Endothelial cell of umbilical vein (primary cell): ENCODE results near the gene KIAA0930. TPM values are rescaled to one million over a fixed set of nuclear protein-coding genes. Genes with fewer than 3 reads are reported as not detected.

Experiments
- BruUV-seq: library from RNA; stranded (reverse); fragments of 400-500 nt; replicated peaks from 2 replicates; lab custom pipeline; 2021; lab: Mats Ljungman, UMichigan
- CTCF ChIA-PET: fragments of 300-600, 350-600 bp; sonication (Branson Sonifier 250); formaldehyde crosslinking; loops from one replicate; lab custom pipeline; 2021; ENCODE audit warnings: antibody characterized with exemption, inconsistent platforms; lab: Charles Lee
- POLR2A ChIA-PET: fragments of 300-600, 350-600 bp; sonication (Branson Sonifier 250); formaldehyde crosslinking; loops from one replicate; lab custom pipeline; 2021; ENCODE audit warnings: antibody characterized with exemption, inconsistent platforms; lab: Charles Lee
- DNase-seq: peaks from one replicate; pipeline ENCODE4 v3.0.0-alpha.2; 2011; ENCODE audit warnings: low read depth, low spot score
- FAIRE-seq: peaks from 2 replicates; lab custom pipeline; 2011; peaks lifted over from hg19 to GRCh38; lab: Jason Lieb, UNC
- H2AFZ ChIP-seq: 2 replicates; pipeline ENCODE4 v1.6.0; 2012; ENCODE audit warnings: low read depth, low read length, control low read depth, inconsistent platforms
- H3K27ac ChIP-seq: 2 replicates; pipeline ENCODE4 v1.5.1; 2011; ENCODE audit warnings: low read depth, mild to moderate bottlenecking, control low read depth, low read length, moderate library complexity; ENCODE audit not compliant: insufficient read depth
- H3K27me3 ChIP-seq, 2 experiments: 2 replicates each; pipeline versions ENCODE4 v1.6.0 to v1.6.1; 2011; ENCODE audit warnings: low read length in 2 of 2, mixed read lengths in 1 of 2; ENCODE audit not compliant: control insufficient read depth in 2 of 2, insufficient read depth in 2 of 2
- H3K36me3 ChIP-seq, 2 experiments: 2 replicates in 1 of 2; 3 replicates in 1 of 2; pipeline ENCODE4 v1.5.1; 2011; ENCODE audit warnings: low read length in 2 of 2, mild to moderate bottlenecking in 1 of 2, moderate library complexity in 1 of 2; ENCODE audit not compliant: control insufficient read depth in 2 of 2, insufficient read depth in 2 of 2; ENCODE audit errors: extremely low read depth in 1 of 2
- H3K4me1 ChIP-seq: 3 replicates; pipeline ENCODE4 v1.5.1; 2011; ENCODE audit warnings: mild to moderate bottlenecking, low read length; ENCODE audit not compliant: control insufficient read depth, insufficient read depth; ENCODE audit errors: extremely low read depth
- H3K4me2 ChIP-seq: 2 replicates; pipeline ENCODE4 v1.6.1; 2011; ENCODE audit warnings: low read length, control low read depth, mixed read lengths; ENCODE audit not compliant: insufficient read depth
- H3K4me3 ChIP-seq, 3 experiments: fragments of 200-600 bp in 1 of 3; sonication (generic), shearing (Covaris generic) in 1 of 3; replicated peaks in 1 of 3; 2 replicates each; pipeline ENCODE4 v1.5.1; 2011 to 2016; ENCODE audit warnings: control low read depth in 3 of 3, low read length in 3 of 3, mild to moderate bottlenecking in 2 of 3, inconsistent platforms in 1 of 3, low read depth in 1 of 3, moderate library complexity in 1 of 3; ENCODE audit not compliant: insufficient read depth in 1 of 3
- H3K79me2 ChIP-seq: 2 replicates; pipeline ENCODE4 v1.6.0; 2012; ENCODE audit warnings: low read length, inconsistent platforms; ENCODE audit not compliant: control insufficient read depth, insufficient read depth
- H3K9ac ChIP-seq: replicated peaks from 2 replicates; pipeline ENCODE3; 2011; ENCODE audit warnings: low read length, control low read depth; ENCODE audit not compliant: insufficient read depth; ENCODE audit errors: extremely low read depth
- H3K9me1 ChIP-seq: replicated peaks from 3 replicates; pipeline ENCODE4 v1.6.0; 2011; ENCODE audit warnings: mild to moderate bottlenecking, low read length; ENCODE audit not compliant: control insufficient read depth, insufficient read depth; ENCODE audit errors: extremely low read depth
- H3K9me3 ChIP-seq: replicated peaks from 2 replicates; pipeline ENCODE4 v1.5.1; 2012; ENCODE audit warnings: low read length, inconsistent platforms; ENCODE audit not compliant: control insufficient read depth, insufficient read depth
- H4K20me1 ChIP-seq: replicated peaks from 2 replicates; pipeline ENCODE3; 2011; ENCODE audit warnings: mild to moderate bottlenecking, low read length; ENCODE audit not compliant: control insufficient read depth, insufficient read depth; ENCODE audit errors: extremely low read depth
- CTCF ChIP-seq, 2 donors: IDR thresholded peaks; 1 replicate in 1 of 2; 2 replicates in 1 of 2; pipeline ENCODE4 v1.5.1; 2011; ENCODE audit warnings: low read length in 2 of 2, mild to moderate bottlenecking in 2 of 2, moderate library complexity in 2 of 2, control low read depth in 1 of 2, inconsistent platforms in 1 of 2, low read depth in 1 of 2; ENCODE audit not compliant: insufficient read depth in 1 of 2; ENCODE audit errors: extremely low read depth in 1 of 2
- EZH2 ChIP-seq: IDR thresholded peaks from 2 replicates; pipeline ENCODE4 v1.6.1; 2012; ENCODE audit warnings: borderline replicate concordance, low read depth, mild to moderate bottlenecking, moderate library complexity, low read length, inconsistent platforms; ENCODE audit not compliant: severe bottlenecking
- FOS ChIP-seq: IDR thresholded peaks from 2 replicates; pipeline ENCODE4 v1.6.1; 2011; ENCODE audit warnings: mild to moderate bottlenecking, low read length, moderate library complexity, borderline replicate concordance; ENCODE audit not compliant: insufficient read depth
- GATA2 ChIP-seq: IDR thresholded peaks from 2 replicates; pipeline ENCODE4 v1.7.0; 2011; ENCODE audit warnings: low read depth, mild to moderate bottlenecking, moderate library complexity, mixed read lengths, low read length; ENCODE audit not compliant: insufficient read length, insufficient read depth
- JUN ChIP-seq: IDR thresholded peaks from 2 replicates; pipeline ENCODE4 v1.6.1; 2011; ENCODE audit warnings: borderline replicate concordance, low read depth; ENCODE audit not compliant: insufficient read length, insufficient read depth
- MAX ChIP-seq: IDR thresholded peaks from 2 replicates; pipeline ENCODE4 v1.6.1; 2011; ENCODE audit not compliant: insufficient read depth, insufficient read length
- MYC ChIP-seq: IDR thresholded peaks from one replicate; pipeline ENCODE4 v1.6.1; 2011; ENCODE audit warnings: mild to moderate bottlenecking, low read depth, low read length
- POLR2A ChIP-seq: IDR thresholded peaks from 2 replicates; pipeline ENCODE4 v1.6.1; 2012; ENCODE audit warnings: low read depth, mild to moderate bottlenecking, control low read depth, low read length
- POLR2AphosphoS5 ChIP-seq: IDR thresholded peaks from 2 replicates; pipeline ENCODE4 v1.6.1; 2012; ENCODE audit warnings: low read depth, mild to moderate bottlenecking, control low read depth, low read length, moderate library complexity; ENCODE audit not compliant: insufficient read depth
- dilution Hi-C: fragments of 300-500 bp; cut with MboI; formaldehyde crosslinking; loops from one replicate; pipeline ENCODE4 v1.15.0; 2019; ENCODE audit warnings: low sequenced_read_pairs; ENCODE audit not compliant: extremely low pct_ligation_motif_present
- intact Hi-C: fragments of 100-400 bp; cut with micrococcal nuclease; formaldehyde crosslinking; loops from one replicate; pipeline ENCODE4 v1.10.0; 2022
- polyA plus RNA-seq, 4 experiments: library from polyadenylated mRNA; depleted of rRNA in 3 of 4; stranded (reverse) in 3 of 4; unstranded in 1 of 4; fragments of >200 nt; gene quantifications; 2 replicates each; pipeline versions ENCODE4 v1.2.1 to v1.2.3, GENCODE V29; 2011 to 2012; ENCODE audit warnings: missing spikeins in 1 of 4
- total RNA-seq: library from RNA; stranded (reverse); gene quantifications from 2 replicates; pipeline ENCODE4 v1.2.3, GENCODE V29; 2021

Gene KIAA0930
- total and polyA plus RNA-seq, 2 donors (not counting 3 experiments of a cell fraction or from before 2014, with no cell fraction given): 37.9 to 53.6 TPM

- H3K27ac ChIP-seq: no peak overlapping the region
- no TSS peak for BruUV-seq
- POLR2A ChIA-PET: no interaction called here
- no peak overlapping the region for H2AFZ ChIP-seq
- no peak for FAIRE-seq
- no peaks in the 10 kb centered on the region for H4K20me1 ChIP-seq
- H3K36me3 ChIP-seq: no peaks in the 10 kb centered on the region
- H3K9me1 ChIP-seq: no peaks in the 10 kb centered on the region
- no peaks in the 10 kb centered on the region for H3K79me2 ChIP-seq
- H3K9me3 ChIP-seq: no peaks in the 10 kb centered on the region
- peaks cover 10% of the 10 kb centered on the region for H3K4me1 ChIP-seq
- intact Hi-C loops (no loop called here), dilution Hi-C loops (loop anchor here (10.0 kb wide), 1 partner anchor 98 kb away; no protein-coding TSS in a partner anchor)
- no peak overlapping the region for H3K4me2 ChIP-seq
- no peak overlapping the region for H3K9ac ChIP-seq
- H3K4me3 ChIP-seq: no peak overlapping the region
- no peaks in the 10 kb centered on the region for H3K27me3 ChIP-seq
- CTCF ChIA-PET: interaction anchor here (1.1 kb wide), 1 partner anchor 31 kb away, joined by 3 read pairs; no protein-coding TSS in a partner anchor
- DNase-seq: no peak
- no peak for TF ChIP-seq MYC
- TF ChIP-seq EZH2: no peak
- no peak for TF ChIP-seq CTCF (IDR thresholded peaks at IDR 0.05; ENCODE audit: extremely low read depth in 1 of 2, insufficient read depth in 1 of 2, low read depth in 1 of 2, low read length in 2 of 2)
- no peak for TF ChIP-seq MAX
- no peak for TF ChIP-seq POLR2A
- no peak for TF ChIP-seq POLR2AphosphoS5
- no peak for TF ChIP-seq FOS
- TF ChIP-seq GATA2: no peak
- TF ChIP-seq JUN: no peak
Measured at GRCh38 chr22:45276507-45277105, 35.9 kb upstream of the KIAA0930 start.
